Stimulated activated memory B cell treated with anti-CD40 and anti-IgM and Interleukin-4, amounts not matched to agents 10 μg/mL and 1 μg/mL and 100 μg/mL, for 72 hours (primary cell): ENCODE data around the gene PSMA3.

Source experiments
- ATAC-seq: fragments of 150-1000 bp; cut with Tn5 transposase; 2 replicates; pipeline ENCODE4 v1.10.0; 2021
- H3K27ac Mint-ChIP-seq: one replicate; pipeline ENCODE4 v1.8.0; 2022; ENCODE audit warnings: mild to moderate bottlenecking, mixed read lengths
- H3K27me3 Mint-ChIP-seq: one replicate; pipeline ENCODE4 v1.8.0; 2022; ENCODE audit warnings: mixed read lengths
- H3K36me3 Mint-ChIP-seq: one replicate; pipeline ENCODE4 v1.8.0; 2022; ENCODE audit warnings: mixed read lengths
- H3K4me1 Mint-ChIP-seq: one replicate; pipeline ENCODE4 v1.8.0; 2022; ENCODE audit warnings: mixed read lengths
- H3K4me3 Mint-ChIP-seq: one replicate; pipeline ENCODE4 v1.8.0; 2022; ENCODE audit warnings: mild to moderate bottlenecking, moderate library complexity, mixed read lengths
- H3K9me3 Mint-ChIP-seq: one replicate; pipeline ENCODE4 v1.8.0; 2022; ENCODE audit warnings: mixed read lengths

The PSMA3 gene

GRCh38 chr14:58244556-58245387 is at the start of gene PSMA3:
Gene PSMA3 (plus strand): TSS chr14:58244843. CDS start chr14:58244921, 78 bp downstream.
- peaks cover 13% of the 10 kb centered on the region for H3K36me3 Mint-ChIP-seq
- no peaks in the 10 kb centered on the region for H3K9me3 Mint-ChIP-seq
- ATAC-seq = peak; percentile 99
- H3K27me3 Mint-ChIP-seq = no peaks in the 10 kb centered on the region
- H3K4me1 Mint-ChIP-seq = peaks cover 47% of the 10 kb centered on the region
- peak within 1 kb of the TSS; percentile 95 for H3K27ac Mint-ChIP-seq
- peak within 1 kb of the TSS; percentile 94 for H3K4me3 Mint-ChIP-seq

GRCh38 chr14:58196198-58196597 is 48.4 kb upstream of the PSMA3 start:
- Mint-ChIP-seq H3K4me3 (no peak overlapping the region), H3K36me3 (no peaks in the 10 kb centered on the region), H3K27me3 (no peaks in the 10 kb centered on the region), H3K4me1 (peaks cover 19% of the 10 kb centered on the region), H3K9me3 (no peaks in the 10 kb centered on the region), H3K27ac (no peak overlapping the region)
- ATAC-seq = no peak

- Mint-ChIP-seq H3K27me3 (no peaks in the 10 kb centered on the region), H3K4me1 (peaks cover 29% of the 10 kb centered on the region), H3K36me3 (no peaks in the 10 kb centered on the region), H3K27ac (no peak overlapping the region), H3K4me3 (no peak overlapping the region), H3K9me3 (no peaks in the 10 kb centered on the region)
- no peak for ATAC-seq
Measured at GRCh38 chr14:58198086-58198485, 46.6 kb upstream of the PSMA3 start.

GRCh38 chr14:58199726-58200479 is 44.7 kb upstream of the PSMA3 start, which contains the start of gene ACTR10:
Gene ACTR10 (plus strand): TSS chr14:58200149. CDS start chr14:58200218, 69 bp downstream.
- H3K36me3 Mint-ChIP-seq = peaks cover 7% of the 10 kb centered on the region
- H3K9me3 Mint-ChIP-seq = no peaks in the 10 kb centered on the region
- H3K4me1 Mint-ChIP-seq = peaks cover 29% of the 10 kb centered on the region
- peak within 1 kb of the TSS; percentile 96 for H3K4me3 Mint-ChIP-seq
- H3K27me3 Mint-ChIP-seq = no peaks in the 10 kb centered on the region
- H3K27ac Mint-ChIP-seq = peak within 1 kb of the TSS; percentile 95
- ATAC-seq = peak; percentile 98

- ATAC-seq = peak; percentile 20
- Mint-ChIP-seq H3K27ac (peak overlapping the region; percentile 95), H3K9me3 (no peaks in the 10 kb centered on the region), H3K4me1 (peaks cover 29% of the 10 kb centered on the region), H3K27me3 (no peaks in the 10 kb centered on the region), H3K36me3 (peaks cover 7% of the 10 kb centered on the region), H3K4me3 (peak overlapping the region; percentile 96)
Measured at GRCh38 chr14:58200480-58200841, 44.2 kb upstream of the PSMA3 start.

- peaks cover 7% of the 10 kb centered on the region for H3K36me3 Mint-ChIP-seq
- no peaks in the 10 kb centered on the region for H3K9me3 Mint-ChIP-seq
- peak overlapping the region; percentile 95 for H3K27ac Mint-ChIP-seq
- no peaks in the 10 kb centered on the region for H3K27me3 Mint-ChIP-seq
- peaks cover 29% of the 10 kb centered on the region for H3K4me1 Mint-ChIP-seq
- no peak for ATAC-seq
- H3K4me3 Mint-ChIP-seq = peak overlapping the region; percentile 96
Measured at GRCh38 chr14:58200846-58201245, 43.8 kb upstream of the PSMA3 start.

- Mint-ChIP-seq H3K4me1 (no peaks in the 10 kb centered on the region), H3K36me3 (peaks cover 48% of the 10 kb centered on the region), H3K4me3 (no peak overlapping the region), H3K27ac (no peak overlapping the region), H3K27me3 (no peaks in the 10 kb centered on the region), H3K9me3 (no peaks in the 10 kb centered on the region)
- no peak for ATAC-seq
Measured at GRCh38 chr14:58213176-58213575, 31.5 kb upstream of the PSMA3 start.

- H3K9me3 Mint-ChIP-seq = no peaks in the 10 kb centered on the region
- H3K27ac Mint-ChIP-seq = no peak overlapping the region
- peaks cover 44% of the 10 kb centered on the region for H3K36me3 Mint-ChIP-seq
- H3K27me3 Mint-ChIP-seq = no peaks in the 10 kb centered on the region
- ATAC-seq = no peak
- no peaks in the 10 kb centered on the region for H3K4me1 Mint-ChIP-seq
- no peak overlapping the region for H3K4me3 Mint-ChIP-seq
Measured at GRCh38 chr14:58215191-58215914, 29.3 kb upstream of the PSMA3 start.

GRCh38 chr14:58216544-58216943 is 28.1 kb upstream of the PSMA3 start:
- Mint-ChIP-seq H3K36me3 (peaks cover 40% of the 10 kb centered on the region), H3K27ac (no peak overlapping the region), H3K4me3 (no peak overlapping the region), H3K4me1 (no peaks in the 10 kb centered on the region), H3K27me3 (no peaks in the 10 kb centered on the region), H3K9me3 (no peaks in the 10 kb centered on the region)
- no peak for ATAC-seq

GRCh38 chr14:58227096-58227819 is 17.4 kb upstream of the PSMA3 start:
- ATAC-seq = no peak
- no peak overlapping the region for H3K4me3 Mint-ChIP-seq
- H3K27me3 Mint-ChIP-seq = no peaks in the 10 kb centered on the region
- H3K36me3 Mint-ChIP-seq = peaks cover 24% of the 10 kb centered on the region
- H3K9me3 Mint-ChIP-seq = no peaks in the 10 kb centered on the region
- no peaks in the 10 kb centered on the region for H3K4me1 Mint-ChIP-seq
- H3K27ac Mint-ChIP-seq = no peak overlapping the region

- Mint-ChIP-seq H3K27ac (no peak overlapping the region), H3K4me3 (no peak overlapping the region), H3K27me3 (no peaks in the 10 kb centered on the region), H3K36me3 (peaks cover 6% of the 10 kb centered on the region), H3K9me3 (no peaks in the 10 kb centered on the region), H3K4me1 (peaks cover 16% of the 10 kb centered on the region)
- peak; percentile 31 for ATAC-seq
Measured at GRCh38 chr14:58238252-58239243, 6.1 kb upstream of the PSMA3 start.

GRCh38 chr14:58239244-58240195 is 5.1 kb upstream of the PSMA3 start:
- peaks cover 6% of the 10 kb centered on the region for H3K36me3 Mint-ChIP-seq
- no peaks in the 10 kb centered on the region for H3K27me3 Mint-ChIP-seq
- H3K4me3 Mint-ChIP-seq = no peak overlapping the region
- no peak overlapping the region for H3K27ac Mint-ChIP-seq
- peak; percentile 61 for ATAC-seq
- H3K9me3 Mint-ChIP-seq = no peaks in the 10 kb centered on the region
- peaks cover 23% of the 10 kb centered on the region for H3K4me1 Mint-ChIP-seq
